ENCODE data around the gene SLC39A5. TPM values are rescaled to one million over a fixed set of nuclear protein-coding genes. Genes with fewer than 3 reads are reported as not detected.

The SLC39A5 gene
- total and polyA plus RNA-seq, 2 of the 13 experiments (the other 11 are each of a cell fraction or from before 2014, with no cell fraction given) = 59.7 to 101 TPM

- TF ChIP-seq ZNF501 (CRISPR knock-in tag; IDR thresholded peaks at IDR 0.05) = peak; percentile 86
- TF ChIP-seq RFX5 (IDR thresholded peaks at IDR 0.05; ENCODE audit: low read depth, low read length) = peak; percentile 82
- no peak for TF ChIP-seq ARID2 (CRISPR knock-in tag; IDR thresholded peaks at IDR 0.05; ENCODE audit: borderline replicate concordance)
- peak; percentile 98 for TF ChIP-seq NFYB (CRISPR knock-in tag; IDR thresholded peaks at IDR 0.05)
- TF ChIP-seq ZBED4 (CRISPR knock-in tag; IDR thresholded peaks at IDR 0.05; ENCODE audit: borderline replicate concordance) = no peak
- peak; percentile 75; the same call in 1 of the 2 replicates for TF ChIP-seq ZNF563 (CRISPR knock-in tag; IDR thresholded peaks at IDR 0.05)
- TF ChIP-seq HNF4A (CRISPR knock-in tag; IDR thresholded peaks at IDR 0.05) = no peak
- peak; percentile 71 for TF ChIP-seq E2F5 (CRISPR knock-in tag; conservative IDR thresholded peaks at IDR 0.05)
- 0 out of 2 replicates have a peak, but pooled peaks have one; percentile 13 for TF ChIP-seq ZNF263 (CRISPR knock-in tag; IDR thresholded peaks at IDR 0.05)
- no peak for TF ChIP-seq PCBP1 (IDR thresholded peaks at IDR 0.05; ENCODE audit: borderline replicate concordance, low read depth, low read length)
- TF ChIP-seq GZF1 (CRISPR knock-in tag; IDR thresholded peaks at IDR 0.05) = no peak
- no peak for TF ChIP-seq ZNF235 (CRISPR knock-in tag; IDR thresholded peaks at IDR 0.05; ENCODE audit: borderline replicate concordance)
- no peak for TF ChIP-seq REL (CRISPR knock-in tag; conservative IDR thresholded peaks at IDR 0.05)
- peak; percentile 71; the same call in 1 of the 2 replicates for TF ChIP-seq ZNF234 (CRISPR knock-in tag; conservative IDR thresholded peaks at IDR 0.05)
- TF ChIP-seq ZNF280B (CRISPR knock-in tag; IDR thresholded peaks at IDR 0.05; ENCODE audit: borderline replicate concordance) = no peak
- no peak for TF ChIP-seq ATRX (CRISPR knock-in tag; IDR thresholded peaks at IDR 0.05; ENCODE audit: borderline replicate concordance)
- peak; percentile 97 for TF ChIP-seq ZNF574 (CRISPR knock-in tag; IDR thresholded peaks at IDR 0.05)
- TF ChIP-seq, protein P1, sequence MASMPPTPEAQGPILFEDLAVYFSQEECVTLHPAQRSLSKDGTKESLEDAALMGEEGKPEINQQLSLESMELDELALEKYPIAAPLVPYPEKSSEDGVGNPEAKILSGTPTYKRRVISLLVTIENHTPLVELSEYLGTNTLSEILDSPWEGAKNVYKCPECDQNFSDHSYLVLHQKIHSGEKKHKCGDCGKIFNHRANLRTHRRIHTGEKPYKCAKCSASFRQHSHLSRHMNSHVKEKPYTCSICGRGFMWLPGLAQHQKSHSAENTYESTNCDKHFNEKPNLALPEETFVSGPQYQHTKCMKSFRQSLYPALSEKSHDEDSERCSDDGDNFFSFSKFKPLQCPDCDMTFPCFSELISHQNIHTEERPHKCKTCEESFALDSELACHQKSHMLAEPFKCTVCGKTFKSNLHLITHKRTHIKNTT (CRISPR knock-in tag; IDR thresholded peaks at IDR 0.05) = no peak
- TF ChIP-seq RARA (CRISPR knock-in tag; IDR thresholded peaks at IDR 0.05) = no peak
- no peak for TF ChIP-seq ZNF3 (CRISPR knock-in tag; IDR thresholded peaks at IDR 0.05)
These were observed 5.6 kb upstream of the SLC39A5 start, which contains the start of gene NABP2 (continued) for GRCh38 chr12:56224102-56224701.

Measured in HepG2 (cell line).